NCI-H2196 treated with DMSO at 0.1 percent for 48 hours (cell line): ENCODE data around the gene CEMIP2.
"Not testable (repeated sequence)": the region's sequence is repeated elsewhere in the genome, so short reads cannot be mapped to it uniquely, and the experiment has no call there.

Source experiments
- DNase-seq: peaks from one replicate; lab custom pipeline; 2025; ENCODE audit not compliant: unreplicated experiment; lab: John Stamatoyannopoulos, UW

The CEMIP2 gene, protein sequence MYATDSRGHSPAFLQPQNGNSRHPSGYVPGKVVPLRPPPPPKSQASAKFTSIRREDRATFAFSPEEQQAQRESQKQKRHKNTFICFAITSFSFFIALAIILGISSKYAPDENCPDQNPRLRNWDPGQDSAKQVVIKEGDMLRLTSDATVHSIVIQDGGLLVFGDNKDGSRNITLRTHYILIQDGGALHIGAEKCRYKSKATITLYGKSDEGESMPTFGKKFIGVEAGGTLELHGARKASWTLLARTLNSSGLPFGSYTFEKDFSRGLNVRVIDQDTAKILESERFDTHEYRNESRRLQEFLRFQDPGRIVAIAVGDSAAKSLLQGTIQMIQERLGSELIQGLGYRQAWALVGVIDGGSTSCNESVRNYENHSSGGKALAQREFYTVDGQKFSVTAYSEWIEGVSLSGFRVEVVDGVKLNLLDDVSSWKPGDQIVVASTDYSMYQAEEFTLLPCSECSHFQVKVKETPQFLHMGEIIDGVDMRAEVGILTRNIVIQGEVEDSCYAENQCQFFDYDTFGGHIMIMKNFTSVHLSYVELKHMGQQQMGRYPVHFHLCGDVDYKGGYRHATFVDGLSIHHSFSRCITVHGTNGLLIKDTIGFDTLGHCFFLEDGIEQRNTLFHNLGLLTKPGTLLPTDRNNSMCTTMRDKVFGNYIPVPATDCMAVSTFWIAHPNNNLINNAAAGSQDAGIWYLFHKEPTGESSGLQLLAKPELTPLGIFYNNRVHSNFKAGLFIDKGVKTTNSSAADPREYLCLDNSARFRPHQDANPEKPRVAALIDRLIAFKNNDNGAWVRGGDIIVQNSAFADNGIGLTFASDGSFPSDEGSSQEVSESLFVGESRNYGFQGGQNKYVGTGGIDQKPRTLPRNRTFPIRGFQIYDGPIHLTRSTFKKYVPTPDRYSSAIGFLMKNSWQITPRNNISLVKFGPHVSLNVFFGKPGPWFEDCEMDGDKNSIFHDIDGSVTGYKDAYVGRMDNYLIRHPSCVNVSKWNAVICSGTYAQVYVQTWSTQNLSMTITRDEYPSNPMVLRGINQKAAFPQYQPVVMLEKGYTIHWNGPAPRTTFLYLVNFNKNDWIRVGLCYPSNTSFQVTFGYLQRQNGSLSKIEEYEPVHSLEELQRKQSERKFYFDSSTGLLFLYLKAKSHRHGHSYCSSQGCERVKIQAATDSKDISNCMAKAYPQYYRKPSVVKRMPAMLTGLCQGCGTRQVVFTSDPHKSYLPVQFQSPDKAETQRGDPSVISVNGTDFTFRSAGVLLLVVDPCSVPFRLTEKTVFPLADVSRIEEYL (N-terminal part only)

DNA sequence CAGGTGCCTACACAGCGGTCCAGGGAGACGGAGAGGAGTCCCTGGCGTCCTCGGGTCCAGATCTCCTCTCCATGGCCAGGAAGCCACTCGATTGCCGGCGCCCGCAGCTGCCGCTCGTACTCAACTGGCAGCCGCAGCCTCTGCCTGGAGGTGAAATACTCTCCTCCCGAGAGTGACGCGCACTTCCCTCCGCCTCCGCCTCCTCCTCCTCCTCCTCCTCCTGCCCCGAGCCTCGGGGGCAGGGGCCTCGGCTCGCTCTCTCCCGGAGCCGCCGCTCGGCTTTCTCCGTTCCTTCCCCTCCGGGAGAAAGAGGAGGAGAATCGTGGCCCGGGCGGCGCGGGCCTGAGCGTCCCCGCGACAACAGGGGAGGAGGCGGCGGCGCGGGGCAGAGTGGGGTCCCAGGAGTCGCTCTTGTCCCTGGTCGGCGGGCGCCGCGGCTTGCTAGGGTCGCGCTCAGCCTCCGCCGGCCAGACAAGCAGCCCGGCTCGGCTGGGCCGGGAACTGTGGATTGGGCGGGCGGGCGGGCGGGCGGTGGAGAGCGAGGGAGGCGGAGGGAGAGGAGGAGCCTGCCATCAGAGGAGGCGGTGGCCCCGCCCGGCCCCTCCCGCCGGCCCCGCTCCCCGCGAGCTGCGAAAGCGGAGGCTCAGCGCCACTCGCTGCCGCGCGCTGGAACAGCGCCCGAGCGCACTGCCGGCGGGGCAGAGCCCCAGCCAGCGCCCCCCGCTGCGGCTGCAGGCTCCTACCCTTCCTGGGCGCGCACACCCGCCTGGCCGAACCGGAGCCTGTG is at the start of gene CEMIP2:
Gene CEMIP2 (minus strand): TSS at position 126 of the 787 bp plus-strand sequence. CDS start 18,140 bp downstream, outside the sequence.
- peak; percentile 80 for DNase-seq

DNA sequence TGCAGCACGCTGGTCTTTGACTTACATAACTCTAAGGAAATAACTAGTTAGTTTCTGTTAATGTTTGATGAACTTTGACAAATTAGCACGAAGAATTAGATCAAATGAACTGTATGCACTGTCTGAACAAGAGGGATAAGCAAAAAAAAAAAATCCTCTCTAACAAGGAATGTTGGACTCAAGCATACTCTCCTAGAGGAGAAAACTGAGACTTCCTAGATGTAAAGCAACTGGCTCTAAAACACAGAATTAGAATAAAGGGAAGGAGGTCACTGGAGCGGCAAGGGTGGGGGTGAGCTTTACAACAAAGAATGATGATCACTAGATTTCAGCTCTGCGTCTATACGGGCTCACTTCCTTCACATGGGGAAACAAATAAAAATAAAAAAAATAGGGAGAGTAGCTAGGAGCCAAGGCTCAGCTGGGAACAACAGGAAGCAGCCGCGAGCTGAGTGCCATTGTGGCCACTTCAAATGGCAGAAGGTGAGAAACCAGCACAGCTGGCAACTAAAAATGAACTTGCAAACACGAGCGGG is 48.7 kb upstream of the CEMIP2 start:
- DNase-seq = no peak

DNA sequence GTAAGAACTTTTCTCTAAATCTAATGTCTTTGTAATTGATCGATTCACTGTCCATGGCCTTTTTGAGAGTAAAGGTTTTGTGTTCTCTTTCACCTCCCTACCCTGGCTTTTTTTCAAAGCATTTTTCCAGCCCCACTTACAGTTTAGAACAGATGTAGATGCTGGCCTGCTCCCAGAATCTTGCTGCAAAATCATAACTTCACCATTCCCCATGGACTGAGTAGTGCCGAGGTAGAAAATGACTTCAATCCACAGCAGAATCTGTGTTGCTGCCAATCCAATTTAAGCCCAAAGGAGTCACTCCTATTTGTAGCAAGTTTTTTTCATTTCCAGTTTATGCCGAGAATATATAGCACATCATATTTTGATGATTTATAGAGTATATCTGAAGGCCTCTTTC is 46.5 kb upstream of the CEMIP2 start:
- no peak for DNase-seq

DNA sequence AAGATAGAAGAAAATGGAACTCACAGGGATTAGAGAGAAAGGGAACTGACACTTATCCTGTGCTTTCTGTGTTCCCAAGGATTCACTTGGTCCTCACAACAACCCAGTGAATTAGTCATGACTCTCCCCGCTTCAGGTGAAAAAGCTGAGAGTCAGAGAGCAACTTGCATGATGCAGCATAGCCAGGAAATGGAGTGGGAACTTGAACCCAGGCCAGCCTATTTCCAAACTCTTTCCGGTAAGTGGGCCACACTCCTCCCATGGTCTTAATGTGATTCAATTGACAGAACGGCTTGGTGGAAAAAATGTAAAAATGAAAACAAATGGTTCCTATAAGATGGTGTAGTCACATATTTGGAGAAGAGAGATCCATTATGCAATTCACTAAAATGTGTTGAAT is 45.9 kb upstream of the CEMIP2 start:
- DNase-seq = no peak

DNA sequence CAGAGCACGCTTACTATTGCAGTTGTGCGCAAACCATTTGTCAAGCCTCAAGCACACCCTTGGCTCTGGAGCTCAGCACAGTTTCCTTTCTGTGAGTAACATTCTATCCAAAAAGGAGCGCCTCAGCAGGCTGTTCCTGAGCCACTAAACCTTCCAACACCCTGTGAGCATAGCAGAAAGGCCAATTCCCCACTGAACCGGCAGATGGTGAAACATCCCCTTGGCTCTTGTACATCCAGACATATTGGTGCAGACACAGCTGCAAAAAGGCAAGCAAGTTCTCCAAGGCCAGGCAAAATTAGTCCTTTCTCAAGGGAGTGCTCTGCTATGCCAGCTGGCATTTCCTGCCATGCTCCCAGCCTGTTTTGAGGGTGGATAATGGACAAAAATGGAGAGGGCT is 44.1 kb upstream of the CEMIP2 start:
- no peak for DNase-seq

DNA sequence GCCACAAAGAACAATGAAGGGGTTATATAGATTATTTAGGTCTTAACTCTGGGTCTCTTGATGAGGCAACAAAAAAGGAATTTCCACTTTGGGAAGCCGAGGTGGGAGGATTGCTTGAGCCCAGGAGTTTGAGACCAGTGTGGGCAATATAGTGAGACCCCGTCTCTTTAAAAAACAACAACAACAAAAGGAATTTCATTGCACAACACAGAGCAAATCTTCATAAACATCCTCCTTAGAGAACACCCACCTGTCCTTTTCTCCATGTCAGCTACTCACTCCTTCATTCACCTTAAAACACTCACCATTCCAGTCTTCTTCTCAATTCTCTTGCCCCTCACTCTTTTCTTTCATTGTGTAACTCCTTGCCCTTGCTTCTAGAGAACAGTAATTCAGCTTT is 39.8 kb upstream of the CEMIP2 start:
- no peak for DNase-seq

DNA sequence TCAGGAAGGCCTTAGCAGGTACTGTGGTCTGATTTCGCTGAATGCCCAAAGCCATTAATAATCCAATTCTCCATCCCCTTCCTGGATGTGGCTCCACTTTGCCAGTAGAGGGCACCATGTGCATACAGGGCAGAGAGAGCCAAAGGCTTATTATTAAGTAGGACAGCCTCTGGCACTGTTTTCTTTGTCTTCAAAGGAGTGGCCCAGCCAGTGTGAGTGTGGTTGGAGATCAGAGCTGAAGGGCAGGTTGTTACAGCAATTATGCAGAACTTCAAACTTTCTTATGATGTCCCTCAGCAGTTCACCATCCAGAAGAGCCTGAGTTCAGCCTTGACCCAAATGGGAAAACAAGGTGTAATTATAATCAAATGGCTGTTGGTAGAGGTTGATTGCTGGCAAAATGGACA is 38.6 kb upstream of the CEMIP2 start:
- peak; percentile 62 for DNase-seq

DNA sequence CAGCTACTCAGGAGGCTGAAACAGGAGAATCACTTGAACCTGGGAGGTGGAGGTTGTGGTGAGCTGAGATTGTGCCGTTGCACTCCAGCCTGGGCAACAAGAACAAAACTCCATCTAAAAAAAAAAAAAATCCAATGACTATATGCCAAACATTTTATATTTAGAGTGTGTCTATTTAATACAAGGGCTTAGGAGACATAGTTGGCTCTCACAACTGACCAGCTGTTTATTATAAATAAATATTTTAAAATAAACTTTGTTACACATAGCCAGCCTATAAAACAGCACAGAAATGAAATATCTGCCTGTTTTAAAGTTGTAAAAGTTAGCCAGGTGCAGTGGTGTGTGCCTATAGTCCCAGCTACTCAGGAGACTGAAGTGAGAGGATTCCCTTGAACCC is 36.8 kb upstream of the CEMIP2 start:
- not testable (repeated sequence) for DNase-seq

DNA sequence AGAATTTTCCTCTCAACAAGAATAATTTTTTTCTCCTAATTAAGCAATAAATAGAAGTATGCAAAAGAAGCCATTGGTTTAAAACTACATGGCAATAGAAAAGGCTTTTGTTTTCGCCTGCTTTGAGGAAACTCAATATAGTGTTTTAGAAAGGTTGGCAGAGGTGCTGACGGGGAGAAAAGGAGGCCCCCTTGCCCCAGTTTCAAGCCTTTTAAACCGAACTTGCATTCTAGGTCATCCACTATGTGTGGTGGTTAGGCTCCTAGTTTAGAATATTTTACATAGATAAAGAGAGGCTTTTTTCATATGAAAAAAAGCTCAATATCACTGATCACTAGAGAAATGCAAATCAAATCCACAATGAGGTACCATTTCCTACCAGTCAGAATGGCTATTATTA is 33.5 kb upstream of the CEMIP2 start:
- no peak for DNase-seq

DNA sequence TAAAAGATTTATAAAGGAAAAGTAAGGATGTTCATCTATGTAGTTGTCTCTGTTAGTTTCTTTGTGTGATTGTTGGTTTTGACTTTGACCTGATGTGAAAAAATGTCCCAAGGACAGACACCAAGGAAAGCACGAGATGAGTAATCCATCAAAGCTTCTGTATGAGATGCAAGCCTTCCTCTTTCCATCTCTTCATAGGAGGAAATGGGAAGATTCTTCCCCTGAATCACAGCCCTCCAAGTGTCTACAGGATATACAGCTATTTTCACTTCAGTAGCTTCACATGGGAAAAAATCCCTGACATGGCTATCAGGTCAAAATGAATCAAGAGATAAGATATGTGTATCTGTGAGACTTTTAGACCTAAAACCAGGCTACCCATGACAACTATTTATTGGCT is 29.0 kb upstream of the CEMIP2 start:
- DNase-seq = no peak

DNA sequence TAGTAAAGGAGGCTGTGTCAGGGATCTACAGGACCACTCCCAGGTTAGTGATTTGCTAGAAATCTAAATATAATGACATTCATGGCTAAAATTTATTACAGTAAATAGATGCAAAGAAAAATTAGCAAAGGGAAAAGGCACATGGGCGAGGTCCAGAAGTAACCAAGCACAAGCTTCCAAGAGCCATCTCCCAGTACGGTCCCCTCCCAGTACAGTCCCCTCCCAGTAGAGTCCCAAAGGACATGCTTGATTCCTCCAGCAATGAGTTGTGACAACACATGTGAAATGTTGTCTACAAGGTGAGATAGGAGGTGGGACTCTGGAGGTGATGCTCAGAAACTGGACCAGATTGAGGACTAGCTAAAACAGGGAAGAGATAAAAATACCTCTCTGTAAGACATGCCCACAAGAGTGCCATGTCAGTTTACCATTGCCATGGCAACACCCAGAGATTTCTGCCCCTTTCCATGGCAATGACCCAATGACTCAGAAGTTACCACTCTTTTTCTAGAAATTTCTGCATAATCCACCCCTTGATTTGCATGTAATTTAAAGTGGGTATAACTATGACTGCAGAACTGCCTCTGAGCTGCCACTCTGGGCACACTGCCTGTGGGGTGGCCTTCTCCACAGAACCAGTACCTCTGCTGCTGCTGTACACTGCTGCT is 27.9 kb upstream of the CEMIP2 start:
- DNase-seq = no peak

DNA sequence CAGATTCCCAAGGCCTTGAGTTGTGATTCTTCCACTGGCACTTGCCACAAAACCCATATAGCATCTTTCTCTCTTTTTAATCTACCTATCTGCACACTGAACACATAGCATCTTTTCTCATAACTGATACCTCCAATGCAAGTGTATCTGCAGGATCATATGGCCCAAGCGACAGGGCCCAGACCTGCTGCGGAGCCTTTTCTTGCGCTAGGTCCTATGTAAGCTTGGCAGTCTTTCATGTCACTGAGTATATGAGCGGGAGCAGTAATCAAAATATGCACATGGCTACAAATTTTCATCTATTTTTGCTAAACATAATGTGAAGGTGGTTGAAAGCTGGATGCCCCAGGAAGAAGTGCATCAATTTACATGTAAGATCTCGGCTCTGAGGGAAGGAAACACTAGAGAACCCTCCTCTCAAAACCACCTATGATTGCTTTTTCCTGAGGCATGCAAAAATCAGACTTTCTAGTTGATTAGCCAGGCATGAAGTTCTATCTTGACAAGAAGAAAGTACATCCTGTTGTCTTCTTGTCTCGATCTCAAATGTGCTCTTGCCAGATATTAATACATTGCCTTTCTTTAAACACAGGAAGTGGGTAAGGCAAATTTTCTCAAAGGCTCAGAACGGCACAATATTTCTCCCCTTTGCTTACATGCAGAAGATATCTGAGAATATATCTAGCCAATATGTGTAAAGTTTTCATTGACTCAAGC is 26.9 kb upstream of the CEMIP2 start:
- no peak for DNase-seq

DNA sequence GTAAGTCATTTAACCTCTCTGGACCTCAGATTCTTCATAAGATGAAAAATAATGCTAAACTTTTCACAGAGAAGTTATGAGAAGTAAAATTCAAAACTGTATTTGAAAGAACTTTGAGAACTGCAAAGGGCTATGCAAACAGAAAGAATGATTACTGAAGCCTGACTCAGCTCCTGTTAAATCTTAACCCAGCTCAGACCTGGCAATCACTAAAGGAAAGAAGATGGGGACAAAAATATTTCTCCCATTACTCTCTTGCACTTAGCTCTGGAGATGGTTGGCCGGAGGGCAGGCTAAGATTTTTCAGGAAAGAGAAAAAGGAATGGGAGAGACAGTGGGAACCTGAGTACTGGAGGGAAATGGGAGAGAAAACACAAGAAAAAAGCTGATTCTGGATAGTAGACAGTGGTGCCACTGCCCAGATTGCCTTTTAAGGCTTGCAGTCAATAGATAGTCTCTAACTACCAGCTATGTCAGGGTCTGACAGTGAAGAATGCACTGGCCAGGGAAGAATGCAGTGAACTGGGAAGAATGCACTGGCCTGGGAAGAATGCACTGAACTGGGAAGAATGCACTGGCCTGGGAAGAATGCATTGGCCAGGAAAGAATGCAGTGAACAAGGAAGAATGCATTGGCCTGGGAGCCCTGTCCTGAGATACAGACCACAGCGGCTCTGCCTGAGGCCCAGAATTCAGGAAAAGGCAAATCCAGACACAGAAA is 25.2 kb upstream of the CEMIP2 start:
- DNase-seq = no peak

DNA sequence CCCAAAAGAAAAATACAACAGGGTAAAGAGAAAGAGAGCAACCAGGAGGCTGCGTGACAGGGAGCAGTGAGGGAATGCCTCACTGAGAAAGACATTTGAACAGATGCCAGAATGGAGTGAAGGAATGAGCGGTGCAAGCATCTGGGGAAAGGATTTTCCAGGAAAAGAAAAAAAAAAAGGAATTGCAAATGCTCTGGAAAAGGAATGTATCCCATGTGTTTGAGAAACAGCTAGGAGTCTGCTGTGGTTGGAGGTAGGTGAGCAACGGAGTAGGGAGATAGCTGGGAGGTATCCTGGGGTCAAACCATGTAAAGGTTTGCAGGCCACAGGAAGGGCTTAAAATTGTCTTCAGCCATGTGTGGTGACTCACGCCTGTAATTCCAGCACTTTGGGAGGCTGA is 23.6 kb upstream of the CEMIP2 start:
- no peak for DNase-seq

DNA sequence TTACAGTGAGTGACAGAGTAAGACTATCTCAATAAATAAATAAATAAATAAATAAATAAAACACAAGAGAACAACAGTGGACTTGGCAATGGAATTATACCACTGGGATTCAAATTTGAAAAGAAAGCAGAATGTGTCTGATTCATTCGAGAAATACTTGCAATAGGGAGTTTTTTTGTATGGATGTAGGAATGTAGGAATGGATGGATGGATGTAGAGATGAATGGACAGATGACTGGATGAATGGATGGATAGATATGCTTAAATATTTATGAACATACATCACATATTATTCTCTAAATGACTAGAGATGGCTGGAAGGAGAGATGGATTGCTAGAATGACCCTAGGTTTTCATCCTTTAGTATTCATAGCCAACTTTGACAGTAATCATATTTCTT is 22.0 kb upstream of the CEMIP2 start:
- DNase-seq = no peak

DNA sequence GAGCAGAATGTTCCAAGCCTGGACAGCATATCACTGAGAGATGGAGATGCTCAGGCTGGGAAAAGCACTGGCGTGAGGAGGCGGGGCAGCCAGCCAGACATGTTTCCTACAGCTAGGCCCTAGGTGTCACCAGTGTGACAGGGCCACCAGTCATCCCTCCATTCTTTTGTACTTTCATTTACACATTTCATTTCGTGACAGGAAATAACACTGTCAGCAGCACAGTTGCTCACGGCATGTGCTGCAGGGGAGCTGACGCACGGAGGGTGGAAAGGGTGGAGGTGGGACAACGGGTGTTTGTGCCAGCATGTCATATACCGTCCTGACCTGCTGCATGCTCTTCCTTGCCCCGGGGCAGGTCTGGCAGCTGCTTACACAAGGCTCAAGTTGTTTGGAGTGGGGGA is 14.8 kb upstream of the CEMIP2 start:
- no peak for DNase-seq

DNA sequence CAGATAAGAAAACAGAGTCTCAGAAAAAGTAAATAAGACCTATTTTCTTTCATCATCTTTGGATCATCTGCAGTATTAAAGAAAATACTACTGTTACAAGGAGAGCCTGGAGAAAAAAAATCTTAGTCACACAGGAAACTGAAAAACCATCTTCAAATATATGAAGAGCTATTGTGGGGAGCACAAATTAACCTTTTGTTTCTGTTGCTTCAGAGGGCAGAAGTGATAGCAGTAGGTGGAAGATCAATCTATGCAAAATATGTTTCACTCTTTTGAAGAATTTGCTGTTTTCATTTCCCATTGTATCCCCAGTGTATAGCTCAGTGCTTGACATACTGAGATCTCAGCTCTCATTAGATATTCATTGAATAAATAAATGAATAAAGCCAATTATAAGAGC is 13.1 kb upstream of the CEMIP2 start:
- DNase-seq = no peak

DNA sequence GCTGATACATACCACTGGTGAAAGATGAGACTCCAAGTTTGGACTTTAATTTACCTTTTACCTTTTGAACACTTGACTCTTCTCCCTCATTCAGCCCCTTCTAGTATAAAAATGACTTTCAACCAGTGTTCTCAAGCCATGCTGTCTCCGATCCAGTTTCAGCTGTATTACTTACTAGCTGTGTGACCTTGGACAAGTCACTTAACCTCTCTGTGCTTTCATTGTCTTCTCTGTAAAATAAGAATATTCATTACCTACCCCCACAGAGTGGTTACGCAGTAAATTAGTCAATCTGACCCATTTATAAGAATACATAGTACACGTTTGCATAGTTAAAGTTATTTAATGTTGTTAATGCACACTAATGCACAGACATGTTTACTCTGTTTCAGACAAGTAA is 12.6 kb upstream of the CEMIP2 start:
- no peak for DNase-seq
